ENCODE measurements around the gene ZMYM2.
"Not testable (repeated sequence)": the region's sequence is repeated elsewhere in the genome, so short reads cannot be mapped to it uniquely, and the experiment has no call there.

DNA sequence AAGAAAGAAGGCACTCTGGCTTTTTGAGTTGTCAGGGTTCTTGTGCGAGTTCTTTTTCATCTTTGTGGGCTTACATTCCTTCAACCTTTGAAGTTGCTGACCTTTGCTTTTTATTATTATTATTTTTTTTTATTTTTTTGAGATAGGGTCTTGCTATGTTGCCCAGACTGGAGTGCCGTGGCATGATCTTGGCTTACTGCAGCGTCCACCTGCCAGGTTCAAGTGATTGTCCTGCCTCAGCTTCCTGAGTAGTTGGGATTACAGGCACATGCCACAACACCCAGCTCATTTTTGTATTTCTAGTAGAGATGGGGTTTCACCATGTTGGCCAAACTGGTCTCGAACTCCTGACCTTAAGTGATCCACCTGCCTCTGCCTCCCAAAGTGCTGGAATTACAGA is 84.1 kb downstream of the ZMYM2 start:
- not testable (repeated sequence) for TF ChIP-seq EZH2 (IDR thresholded peaks at IDR 0.05; ENCODE audit: borderline replicate concordance, low read depth, low read length, severe bottlenecking); CTCF (IDR thresholded peaks at IDR 0.05; ENCODE audit: borderline replicate concordance, extremely low read depth, low read length, poor library complexity, severe bottlenecking)
